ENCODE data around the gene ANKHD1.

DNA sequence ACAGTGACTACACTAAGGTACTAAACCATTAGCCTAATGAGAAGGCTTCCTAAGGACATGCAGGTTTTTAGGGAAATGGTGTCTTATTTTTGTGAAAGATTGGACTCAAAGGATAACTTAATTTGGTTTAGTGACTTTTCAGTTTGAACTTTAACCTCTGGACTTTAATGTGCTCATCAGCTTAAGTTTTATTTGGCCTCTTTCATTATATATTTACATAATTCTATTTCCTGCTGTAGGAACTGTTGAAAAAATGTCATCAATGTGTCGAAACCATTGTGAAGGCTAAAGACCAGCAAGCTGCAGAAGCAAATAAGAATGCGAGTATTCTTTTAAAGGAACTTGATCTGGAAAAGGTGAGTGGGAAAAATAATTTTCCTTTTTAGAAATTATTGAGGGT lies 111.5 kb downstream of the ANKHD1 start:
- TF ChIP-seq, protein P1, sequence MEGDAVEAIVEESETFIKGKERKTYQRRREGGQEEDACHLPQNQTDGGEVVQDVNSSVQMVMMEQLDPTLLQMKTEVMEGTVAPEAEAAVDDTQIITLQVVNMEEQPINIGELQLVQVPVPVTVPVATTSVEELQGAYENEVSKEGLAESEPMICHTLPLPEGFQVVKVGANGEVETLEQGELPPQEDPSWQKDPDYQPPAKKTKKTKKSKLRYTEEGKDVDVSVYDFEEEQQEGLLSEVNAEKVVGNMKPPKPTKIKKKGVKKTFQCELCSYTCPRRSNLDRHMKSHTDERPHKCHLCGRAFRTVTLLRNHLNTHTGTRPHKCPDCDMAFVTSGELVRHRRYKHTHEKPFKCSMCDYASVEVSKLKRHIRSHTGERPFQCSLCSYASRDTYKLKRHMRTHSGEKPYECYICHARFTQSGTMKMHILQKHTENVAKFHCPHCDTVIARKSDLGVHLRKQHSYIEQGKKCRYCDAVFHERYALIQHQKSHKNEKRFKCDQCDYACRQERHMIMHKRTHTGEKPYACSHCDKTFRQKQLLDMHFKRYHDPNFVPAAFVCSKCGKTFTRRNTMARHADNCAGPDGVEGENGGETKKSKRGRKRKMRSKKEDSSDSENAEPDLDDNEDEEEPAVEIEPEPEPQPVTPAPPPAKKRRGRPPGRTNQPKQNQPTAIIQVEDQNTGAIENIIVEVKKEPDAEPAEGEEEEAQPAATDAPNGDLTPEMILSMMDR (IDR thresholded peaks at IDR 0.05) = no peak
- TF ChIP-seq POLR2A (IDR thresholded peaks at IDR 0.05) = no peak

Measured in uterus (tissue), 2 donors.